Neural cell (in vitro differentiated cells): ENCODE data around the gene HOXA2.

ENCODE experiments used
- EZH2 ChIP-seq: fragments of 200-600, 300-800 bp; shearing (Covaris generic), sonication (generic); IDR thresholded peaks from 2 replicates; pipeline ENCODE4 v1.6.1; 2014; ENCODE audit warnings: antibody characterized with exemption, low read length, borderline replicate concordance, mild to moderate bottlenecking; ENCODE audit not compliant: insufficient read depth, poor library complexity, severe bottlenecking
- POLR2AphosphoS5 ChIP-seq: IDR thresholded peaks from 2 replicates; pipeline ENCODE4 v1.6.1; 2012
- TAF1 ChIP-seq: IDR thresholded peaks from 2 replicates; pipeline ENCODE4 v1.6.1; 2012; ENCODE audit warnings: low read depth
- TF ChIP-seq, protein P1 (sequence below): fragments of 450-650 bp; IDR thresholded peaks from 2 replicates; pipeline ENCODE4 v1.5.1; 2014; ENCODE audit warnings: antibody characterized with exemption, mild to moderate bottlenecking, moderate library complexity; ENCODE audit not compliant: poor library complexity, severe bottlenecking
- TF ChIP-seq, protein P2 (sequence below): IDR thresholded peaks from 2 replicates; pipeline ENCODE4 v1.6.1; 2012; ENCODE audit warnings: borderline replicate concordance

DNA sequence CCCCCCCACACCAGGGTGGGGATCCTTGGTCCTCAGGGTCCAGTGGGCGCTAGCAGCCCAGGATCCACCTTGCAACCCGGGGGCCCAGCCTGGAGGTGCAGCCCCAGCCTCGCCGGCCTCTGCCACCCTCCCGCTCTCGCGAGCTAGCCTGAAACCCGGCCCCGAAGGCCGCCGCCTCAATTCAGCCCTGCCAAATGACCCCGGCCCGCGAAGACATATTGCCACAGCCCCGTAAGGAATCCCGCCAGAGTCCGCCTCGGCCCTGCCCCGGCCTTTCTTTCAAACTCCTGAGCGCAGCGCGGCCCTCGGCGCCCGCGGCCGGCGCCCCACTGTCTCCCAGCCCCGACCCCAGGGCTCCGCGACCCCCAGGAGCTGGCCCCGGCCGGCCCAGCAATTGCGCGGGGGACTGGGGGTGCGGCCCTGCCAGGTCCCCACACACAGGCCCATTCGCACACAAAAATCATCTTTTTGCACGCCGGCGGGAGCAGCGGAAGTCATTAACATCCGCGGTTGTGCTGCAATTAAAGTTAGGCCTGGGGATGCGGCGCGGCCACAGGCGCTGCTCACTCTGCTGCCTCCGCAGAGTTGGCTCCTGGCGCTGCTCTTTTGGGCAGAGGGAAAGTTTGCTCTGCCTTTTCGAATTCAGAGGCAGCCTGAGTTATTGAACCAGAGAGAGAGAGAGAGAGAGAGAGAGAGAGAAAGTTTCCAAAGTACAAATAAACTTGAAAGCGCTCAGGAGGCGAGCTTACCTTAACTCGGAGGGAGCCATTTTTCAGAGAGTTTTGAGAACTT, 37.0 kb upstream of the HOXA2 start:
- TF ChIP-seq, protein P1, sequence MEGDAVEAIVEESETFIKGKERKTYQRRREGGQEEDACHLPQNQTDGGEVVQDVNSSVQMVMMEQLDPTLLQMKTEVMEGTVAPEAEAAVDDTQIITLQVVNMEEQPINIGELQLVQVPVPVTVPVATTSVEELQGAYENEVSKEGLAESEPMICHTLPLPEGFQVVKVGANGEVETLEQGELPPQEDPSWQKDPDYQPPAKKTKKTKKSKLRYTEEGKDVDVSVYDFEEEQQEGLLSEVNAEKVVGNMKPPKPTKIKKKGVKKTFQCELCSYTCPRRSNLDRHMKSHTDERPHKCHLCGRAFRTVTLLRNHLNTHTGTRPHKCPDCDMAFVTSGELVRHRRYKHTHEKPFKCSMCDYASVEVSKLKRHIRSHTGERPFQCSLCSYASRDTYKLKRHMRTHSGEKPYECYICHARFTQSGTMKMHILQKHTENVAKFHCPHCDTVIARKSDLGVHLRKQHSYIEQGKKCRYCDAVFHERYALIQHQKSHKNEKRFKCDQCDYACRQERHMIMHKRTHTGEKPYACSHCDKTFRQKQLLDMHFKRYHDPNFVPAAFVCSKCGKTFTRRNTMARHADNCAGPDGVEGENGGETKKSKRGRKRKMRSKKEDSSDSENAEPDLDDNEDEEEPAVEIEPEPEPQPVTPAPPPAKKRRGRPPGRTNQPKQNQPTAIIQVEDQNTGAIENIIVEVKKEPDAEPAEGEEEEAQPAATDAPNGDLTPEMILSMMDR = no peak
- TF ChIP-seq EZH2 (no peak), TAF1 (no peak), POLR2AphosphoS5 (no peak)
- TF ChIP-seq, protein P2, sequence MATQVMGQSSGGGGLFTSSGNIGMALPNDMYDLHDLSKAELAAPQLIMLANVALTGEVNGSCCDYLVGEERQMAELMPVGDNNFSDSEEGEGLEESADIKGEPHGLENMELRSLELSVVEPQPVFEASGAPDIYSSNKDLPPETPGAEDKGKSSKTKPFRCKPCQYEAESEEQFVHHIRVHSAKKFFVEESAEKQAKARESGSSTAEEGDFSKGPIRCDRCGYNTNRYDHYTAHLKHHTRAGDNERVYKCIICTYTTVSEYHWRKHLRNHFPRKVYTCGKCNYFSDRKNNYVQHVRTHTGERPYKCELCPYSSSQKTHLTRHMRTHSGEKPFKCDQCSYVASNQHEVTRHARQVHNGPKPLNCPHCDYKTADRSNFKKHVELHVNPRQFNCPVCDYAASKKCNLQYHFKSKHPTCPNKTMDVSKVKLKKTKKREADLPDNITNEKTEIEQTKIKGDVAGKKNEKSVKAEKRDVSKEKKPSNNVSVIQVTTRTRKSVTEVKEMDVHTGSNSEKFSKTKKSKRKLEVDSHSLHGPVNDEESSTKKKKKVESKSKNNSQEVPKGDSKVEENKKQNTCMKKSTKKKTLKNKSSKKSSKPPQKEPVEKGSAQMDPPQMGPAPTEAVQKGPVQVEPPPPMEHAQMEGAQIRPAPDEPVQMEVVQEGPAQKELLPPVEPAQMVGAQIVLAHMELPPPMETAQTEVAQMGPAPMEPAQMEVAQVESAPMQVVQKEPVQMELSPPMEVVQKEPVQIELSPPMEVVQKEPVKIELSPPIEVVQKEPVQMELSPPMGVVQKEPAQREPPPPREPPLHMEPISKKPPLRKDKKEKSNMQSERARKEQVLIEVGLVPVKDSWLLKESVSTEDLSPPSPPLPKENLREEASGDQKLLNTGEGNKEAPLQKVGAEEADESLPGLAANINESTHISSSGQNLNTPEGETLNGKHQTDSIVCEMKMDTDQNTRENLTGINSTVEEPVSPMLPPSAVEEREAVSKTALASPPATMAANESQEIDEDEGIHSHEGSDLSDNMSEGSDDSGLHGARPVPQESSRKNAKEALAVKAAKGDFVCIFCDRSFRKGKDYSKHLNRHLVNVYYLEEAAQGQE = no peak
